HG02610 (cell line): Measurements from ENCODE around the gene SENP8.
"Not testable (repeated sequence)": the region's sequence is repeated elsewhere in the genome, so short reads cannot be mapped to it uniquely, and the experiment has no call there.

Source experiments
- ATAC-seq: cut with Tn5 transposase; IDR thresholded peaks from one replicate; pipeline ENCODE4 v1.9.1; 2021; ENCODE audit warnings: mild to moderate bottlenecking, moderate library complexity; ENCODE audit not compliant: unreplicated experiment

The SENP8 gene

GRCh38 chr15:72154316-72154715 lies 36.1 kb downstream of the SENP8 start:
- ATAC-seq, result no peak

GRCh38 chr15:72155003-72155621 lies 36.9 kb downstream of the SENP8 start:
- ATAC-seq, result no peak

GRCh38 chr15:72155635-72156616 lies 37.7 kb downstream of the SENP8 start:
- ATAC-seq, result peak; percentile 71

GRCh38 chr15:72156928-72157327 lies 38.7 kb downstream of the SENP8 start:
- no peak for ATAC-seq

- ATAC-seq, result no peak
Observed at GRCh38 chr15:72160696-72161245, 42.6 kb downstream of the SENP8 start.

GRCh38 chr15:72161361-72162132 lies 43.3 kb downstream of the SENP8 start:
- no peak for ATAC-seq

GRCh38 chr15:72162569-72162968 lies 44.4 kb downstream of the SENP8 start:
- no peak for ATAC-seq

GRCh38 chr15:72163719-72164118 lies 45.5 kb downstream of the SENP8 start:
- no peak for ATAC-seq

GRCh38 chr15:72166716-72167417 lies 48.7 kb downstream of the SENP8 start:
- no peak for ATAC-seq

- ATAC-seq, result no peak
Observed at GRCh38 chr15:72167445-72167844, 49.2 kb downstream of the SENP8 start.

GRCh38 chr15:72168131-72168807 lies 50.1 kb downstream of the SENP8 start:
- no peak for ATAC-seq

GRCh38 chr15:72168808-72169190 lies 50.6 kb downstream of the SENP8 start:
- no peak for ATAC-seq

GRCh38 chr15:72169236-72169920 lies 51.2 kb downstream of the SENP8 start:
- no peak for ATAC-seq

- no peak for ATAC-seq
Observed at GRCh38 chr15:72169921-72170611, 51.9 kb downstream of the SENP8 start.

- ATAC-seq, result no peak
Observed at GRCh38 chr15:72170691-72171090, 52.5 kb downstream of the SENP8 start.

- ATAC-seq, result not testable (repeated sequence)
Observed at GRCh38 chr15:72171978-72172377, 53.8 kb downstream of the SENP8 start.

GRCh38 chr15:72172796-72173195 lies 54.6 kb downstream of the SENP8 start:
- ATAC-seq, result no peak

GRCh38 chr15:72173401-72173800 lies 55.2 kb downstream of the SENP8 start:
- no peak for ATAC-seq
